GM23338 (cell line): ENCODE data around the gene RXRG.

Experiments
- CREB1 ChIP-seq: fragments of 250-450 bp; sonication (Bioruptor Pico); IDR thresholded peaks from 2 replicates; pipeline ENCODE4 v1.5.0; 2020; ENCODE audit warnings: low read depth, mild to moderate bottlenecking, moderate library complexity
- CTCF ChIP-seq, 2 experiments: fragments of 200-600 bp in 1 of 2; sonication (generic) in 1 of 2; conservative IDR thresholded peaks; 2 replicates each; pipeline versions ENCODE4 v1.5.1 to v1.6.1; 2016 to 2017; ENCODE audit warnings: antibody characterized with exemption in 2 of 2, low read depth in 2 of 2, mild to moderate bottlenecking in 2 of 2, moderate library complexity in 1 of 2
- EZH2 ChIP-seq: fragments of 200-600 bp; sonication (generic); IDR thresholded peaks from one replicate; pipeline ENCODE4 v1.8.0; 2017; ENCODE audit warnings: antibody characterized with exemption, mild to moderate bottlenecking, low read depth; ENCODE audit not compliant: unreplicated experiment
- EZH2phosphoT487 ChIP-seq: fragments of 200-600 bp; sonication (generic); IDR thresholded peaks from one replicate; pipeline ENCODE4 v1.8.1; 2018; ENCODE audit warnings: antibody characterized with exemption; ENCODE audit not compliant: unreplicated experiment
- POLR2AphosphoS5 ChIP-seq: IDR thresholded peaks from 2 replicates; pipeline ENCODE4 v1.6.1; 2016; ENCODE audit warnings: antibody characterized with exemption, low read depth
- REST ChIP-seq: IDR thresholded peaks from one replicate; pipeline ENCODE4 v1.6.1; 2018; ENCODE audit warnings: antibody characterized with exemption; ENCODE audit not compliant: unreplicated experiment
- STAT1 ChIP-seq: IDR thresholded peaks from one replicate; pipeline ENCODE4 v1.6.1; 2016; ENCODE audit warnings: antibody characterized with exemption; ENCODE audit not compliant: unreplicated experiment
- ZNF114 ChIP-seq: fragments of 250-450 bp; sonication (Bioruptor Pico); IDR thresholded peaks from 2 replicates; pipeline ENCODE4 v1.5.0; 2020; ENCODE audit warnings: mild to moderate bottlenecking, moderate library complexity

GRCh38 chr1:165392634-165393571 is 52.0 kb downstream of the RXRG start:
- TF ChIP-seq CTCF (conservative IDR thresholded peaks at IDR 0.05; ENCODE audit: low read depth in 2 of 2) (peak; percentile 94 to 95), EZH2 (no peak), POLR2AphosphoS5 (no peak), EZH2phosphoT487 (no peak), REST (no peak), ZNF114 (CRISPR knock-in tag) (no peak), STAT1 (no peak), CREB1 (CRISPR knock-in tag) (no peak)
